ENCODE results near the gene IPO5.
"Not testable (repeated sequence)": the region's sequence is repeated elsewhere in the genome, so short reads cannot be mapped to it uniquely, and the experiment has no call there.

Gene IPO5

DNA sequence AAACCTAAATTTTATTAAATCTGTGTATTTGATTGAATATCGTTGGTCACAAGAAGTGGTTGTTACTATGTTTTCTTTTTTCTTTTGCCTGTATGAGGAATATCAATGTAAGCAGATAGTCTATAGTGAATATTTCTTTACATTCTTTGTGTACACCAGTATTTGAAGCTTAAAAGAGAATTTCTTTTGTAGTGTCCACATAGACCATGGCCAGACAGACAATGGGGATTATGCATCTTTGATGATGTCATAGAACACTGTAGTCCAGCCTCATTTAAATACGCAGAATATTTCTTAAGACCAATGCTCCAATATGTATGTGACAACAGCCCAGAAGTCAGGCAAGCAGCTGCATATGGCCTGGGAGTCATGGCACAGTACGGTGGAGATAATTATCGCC lies 64.8 kb downstream of the IPO5 start:
- DNase-seq: no peak

DNA sequence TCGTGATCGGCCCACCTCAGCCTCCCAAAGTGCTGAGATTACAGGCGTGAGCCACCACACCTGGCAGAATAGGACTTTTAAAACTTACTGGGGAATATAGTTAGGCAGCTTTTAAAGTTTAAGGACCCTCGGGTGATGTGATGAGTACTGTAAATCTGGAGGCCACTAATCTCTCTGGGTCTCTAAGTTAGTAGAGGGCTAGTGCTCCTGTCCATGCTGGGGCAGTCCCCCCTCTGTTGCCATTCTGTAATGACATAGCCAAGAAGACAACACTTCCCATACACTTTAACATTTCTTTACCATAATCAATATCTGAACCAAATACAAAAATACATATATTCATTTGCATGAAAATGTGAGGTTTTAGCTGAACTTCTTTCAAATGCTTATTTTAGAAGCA lies 65.7 kb downstream of the IPO5 start:
- no peak for DNase-seq

GRCh38 chr13:98020271-98020670 lies 66.8 kb downstream of the IPO5 start:
- DNase-seq: no peak

GRCh38 chr13:98022210-98022609 lies 68.7 kb downstream of the IPO5 start:
- peak; percentile 93 for DNase-seq

- DNase-seq: no peak
Observed at GRCh38 chr13:98025480-98026025, 72.1 kb downstream of the IPO5 start.

GRCh38 chr13:98026457-98026857 lies 73.0 kb downstream of the IPO5 start:
- peak; percentile 34 for DNase-seq

DNA sequence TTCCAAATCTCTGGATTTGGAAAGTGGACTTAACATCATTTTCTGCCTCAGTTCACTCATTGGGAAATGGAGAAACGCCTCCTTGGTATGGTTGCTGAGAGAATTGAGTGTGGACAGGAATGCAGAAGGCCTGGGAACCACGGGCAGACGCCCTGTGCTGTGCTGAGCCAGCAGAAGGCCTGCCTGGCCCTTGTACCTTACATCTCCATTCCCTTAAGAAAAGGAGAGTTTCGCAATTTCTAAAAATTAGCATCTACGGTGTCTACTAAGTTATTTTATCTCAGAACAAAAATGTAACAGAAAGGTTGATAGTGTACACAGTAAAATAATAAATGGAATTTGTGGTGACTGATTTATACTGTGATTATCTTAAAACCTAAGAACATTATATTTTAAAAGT lies 78.7 kb downstream of the IPO5 start:
- DNase-seq: no peak

GRCh38 chr13:98033277-98034247 lies 80.1 kb downstream of the IPO5 start:
- peak; percentile 80 for DNase-seq

DNA sequence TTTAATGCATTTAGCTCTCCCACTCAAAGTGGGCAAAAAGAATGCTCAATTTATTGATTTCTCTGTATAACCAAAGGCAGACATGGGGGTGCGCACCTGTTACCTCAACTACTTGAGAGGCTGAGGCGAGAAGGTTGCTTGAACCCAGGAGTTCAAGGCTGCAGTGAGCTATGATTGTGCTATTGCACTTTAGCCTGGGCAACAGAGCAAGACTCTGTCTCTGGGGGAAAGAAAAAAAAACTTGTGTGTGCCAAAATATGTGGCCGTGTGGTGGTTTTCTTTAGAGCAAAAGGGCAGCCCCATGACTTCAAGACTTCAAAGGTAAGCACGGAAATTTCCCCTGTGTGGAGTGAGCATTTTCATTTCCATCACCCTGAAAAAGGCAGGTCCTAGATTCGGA lies 81.9 kb downstream of the IPO5 start:
- no peak for DNase-seq

DNA sequence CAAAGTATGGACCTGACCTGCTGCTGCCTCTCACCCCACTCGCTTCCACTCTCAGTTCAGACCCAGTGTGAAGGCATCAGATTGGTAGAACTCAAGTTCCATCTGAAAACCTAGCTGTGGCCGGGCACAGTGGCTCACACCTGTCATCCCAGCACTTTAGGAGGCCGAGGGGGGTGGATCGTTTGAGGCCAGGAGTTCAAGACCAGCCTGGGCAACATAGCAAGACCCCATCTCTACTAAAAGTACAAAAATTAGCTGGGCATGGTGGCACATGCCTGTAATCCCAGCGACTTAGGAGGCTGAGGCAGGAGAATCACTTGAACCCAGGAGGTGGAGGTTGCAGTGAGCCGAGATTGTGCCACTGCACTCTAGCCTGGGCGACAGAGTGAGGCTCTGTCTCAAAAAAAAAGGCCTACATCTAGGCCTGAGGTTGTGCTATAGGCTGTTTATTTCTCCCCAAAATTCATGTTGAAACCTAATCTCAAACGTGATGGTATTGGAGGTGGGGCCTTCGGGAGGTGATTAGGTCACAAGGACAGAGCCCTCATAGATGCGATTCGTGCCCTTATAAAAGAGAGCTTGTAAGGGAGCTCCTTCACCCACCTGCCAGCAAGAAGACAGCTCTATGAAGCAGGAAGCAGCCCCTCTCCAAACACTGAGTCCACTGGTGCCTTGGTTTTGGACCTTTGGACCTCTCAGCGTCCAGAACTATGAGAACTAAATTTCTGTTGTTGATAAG lies 83.3 kb downstream of the IPO5 start:
- not testable (repeated sequence) for DNase-seq

DNA sequence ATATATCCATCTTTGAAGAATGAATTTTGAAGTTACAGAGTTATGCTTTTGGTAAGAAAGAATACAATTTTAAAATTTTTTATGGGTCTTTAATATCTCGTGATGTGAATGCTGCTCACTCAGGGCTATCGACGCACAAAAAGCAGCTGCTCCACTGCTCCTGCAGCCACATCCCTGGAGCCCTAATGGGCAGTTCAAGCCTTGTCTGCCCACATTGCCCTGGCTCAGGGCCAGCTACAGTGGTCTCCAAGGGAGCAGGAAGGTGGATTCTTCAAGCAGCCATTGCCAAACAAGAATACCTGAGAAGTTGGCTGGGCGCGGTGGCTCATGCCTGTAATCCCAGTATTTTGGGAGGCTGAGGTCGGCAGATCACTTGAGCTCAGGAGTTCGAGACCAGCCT lies 85.8 kb downstream of the IPO5 start:
- no peak for DNase-seq

DNA sequence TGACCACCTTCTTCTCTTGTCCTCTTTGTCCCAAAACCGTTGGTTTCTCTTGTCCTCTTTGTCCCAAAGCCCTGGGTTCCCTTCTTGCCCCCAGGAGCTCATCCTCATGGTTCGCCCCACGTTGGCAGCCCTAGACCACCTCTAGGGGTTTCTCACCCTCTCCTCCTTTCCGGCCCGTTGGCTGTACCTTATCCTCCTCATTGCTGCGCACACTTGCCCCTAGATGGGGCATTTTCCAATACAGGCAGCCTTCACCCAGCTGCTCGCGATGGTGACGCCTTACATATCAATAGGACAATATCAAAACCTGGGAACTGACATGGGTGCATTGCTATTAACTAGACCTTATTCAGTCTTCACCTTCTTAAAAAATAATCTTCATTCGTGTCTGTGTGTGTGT lies 86.5 kb downstream of the IPO5 start:
- DNase-seq: no peak

DNA sequence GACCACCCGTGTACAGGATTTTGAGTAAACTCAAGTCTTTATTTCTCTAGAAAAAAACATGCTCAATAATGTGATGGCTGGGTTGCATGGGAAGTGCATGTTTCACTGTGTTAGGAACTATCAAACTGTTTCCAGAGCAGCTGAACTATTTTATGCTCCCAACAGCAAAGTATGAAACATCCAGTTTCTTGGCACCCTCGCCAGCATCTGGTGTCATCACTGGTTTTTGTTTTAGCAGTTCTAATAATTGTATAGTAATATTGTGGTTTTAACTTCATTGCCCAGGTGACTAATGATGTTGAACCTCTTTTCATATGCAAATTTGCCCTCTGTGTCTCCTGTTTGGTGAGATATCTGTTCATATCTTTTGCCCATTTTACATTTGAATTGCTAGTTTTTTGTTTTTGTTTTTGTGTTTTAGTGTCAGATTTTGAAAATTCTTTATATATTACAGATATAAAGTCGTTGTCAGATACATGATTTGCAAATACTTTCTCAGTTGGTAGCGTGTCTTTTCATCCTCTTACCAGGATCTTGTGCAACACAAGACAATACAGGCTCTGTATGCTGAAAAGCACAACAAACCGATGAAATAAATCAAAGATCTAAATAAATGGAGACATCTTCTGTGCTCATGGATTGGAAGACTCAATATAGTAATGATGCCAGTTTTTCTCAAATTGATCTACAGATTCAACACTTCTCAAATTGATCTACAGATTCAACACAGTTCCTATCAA lies 87.8 kb downstream of the IPO5 start:
- peak; percentile 26 for DNase-seq

- no peak for DNase-seq
Observed at GRCh38 chr13:98044301-98044700, 90.8 kb downstream of the IPO5 start.

- DNase-seq: peak; percentile 24
Observed at GRCh38 chr13:98047785-98048184, 94.3 kb downstream of the IPO5 start.

DNA sequence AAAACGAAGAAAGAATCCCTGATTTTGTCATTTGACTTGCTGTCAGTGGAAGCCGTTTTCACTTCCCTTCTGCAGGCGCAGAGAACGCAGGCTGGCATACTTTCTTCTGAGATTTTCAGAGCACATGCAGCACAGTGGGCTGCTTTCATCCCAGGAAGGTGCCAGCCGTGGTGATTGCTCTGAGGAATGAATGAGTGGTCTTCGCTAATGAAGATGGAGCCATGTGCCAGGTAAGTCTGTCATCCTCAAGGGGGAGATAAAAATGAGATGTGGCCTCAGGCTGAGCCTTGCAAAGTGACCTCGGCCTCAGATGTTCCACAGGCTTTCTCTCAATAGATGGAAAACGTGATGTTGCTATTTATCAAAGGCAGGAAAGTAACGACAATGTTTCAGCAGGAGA lies 94.8 kb downstream of the IPO5 start:
- DNase-seq: no peak

DNA sequence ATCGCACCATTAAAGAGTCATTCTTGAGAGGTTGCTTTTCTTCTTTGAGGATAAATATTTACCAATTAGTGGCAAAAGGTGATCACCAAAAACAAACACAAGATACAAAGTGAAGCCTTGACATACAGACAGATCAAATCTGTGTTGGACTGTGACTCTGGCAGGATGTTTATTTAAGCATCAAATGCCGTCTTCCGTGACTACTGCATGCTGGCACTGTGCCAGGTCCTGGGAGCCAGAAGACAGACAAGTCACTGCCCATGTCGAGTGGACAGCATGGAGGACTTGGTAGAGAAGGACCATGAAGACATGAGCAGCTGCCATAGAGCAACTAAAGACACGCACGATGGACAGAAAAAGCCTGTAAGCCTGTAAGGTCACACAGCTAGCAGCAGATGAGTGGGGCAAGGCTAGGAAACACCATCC lies 96.6 kb downstream of the IPO5 start:
- peak; percentile 40 for DNase-seq

DNA sequence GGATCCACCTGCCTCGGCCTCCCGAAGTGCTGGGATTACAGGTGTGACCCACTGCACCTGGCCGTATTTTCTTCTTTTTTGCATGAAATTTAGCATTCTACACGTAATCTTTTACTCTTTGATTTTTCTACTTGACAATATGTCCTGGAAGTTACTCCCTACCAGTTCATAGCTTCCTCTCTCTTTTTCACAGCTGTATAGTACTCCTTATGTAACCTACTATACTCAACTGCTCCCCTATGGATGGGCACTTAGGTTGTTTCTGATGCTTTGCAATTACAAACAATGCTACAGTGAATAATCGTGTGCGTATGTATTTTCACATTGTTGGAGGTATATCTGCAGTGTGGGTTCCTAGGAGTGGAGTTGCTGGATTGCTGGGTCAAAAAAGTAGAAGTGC lies 98.9 kb downstream of the IPO5 start:
- DNase-seq: no peak

DNA sequence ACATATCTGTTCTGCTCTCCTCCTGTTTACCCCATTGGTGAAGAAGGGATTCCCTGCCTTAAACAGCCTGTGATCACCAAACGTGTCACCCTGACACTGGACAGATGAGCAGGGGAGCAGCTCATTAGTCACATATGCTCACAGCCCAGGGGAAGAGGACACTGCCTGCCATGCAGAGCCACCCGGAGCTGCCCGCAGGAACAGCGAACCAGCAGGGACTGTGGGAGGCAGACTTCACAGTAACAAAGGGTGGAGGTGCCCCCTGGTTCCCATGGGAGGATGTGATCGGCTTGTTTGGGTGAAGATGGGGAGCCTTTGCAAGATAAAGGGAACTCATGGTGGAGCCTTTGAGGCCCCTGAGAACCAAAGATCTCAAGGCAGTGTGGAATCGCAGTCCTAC lies 100.8 kb downstream of the IPO5 start:
- DNase-seq: no peak

DNA sequence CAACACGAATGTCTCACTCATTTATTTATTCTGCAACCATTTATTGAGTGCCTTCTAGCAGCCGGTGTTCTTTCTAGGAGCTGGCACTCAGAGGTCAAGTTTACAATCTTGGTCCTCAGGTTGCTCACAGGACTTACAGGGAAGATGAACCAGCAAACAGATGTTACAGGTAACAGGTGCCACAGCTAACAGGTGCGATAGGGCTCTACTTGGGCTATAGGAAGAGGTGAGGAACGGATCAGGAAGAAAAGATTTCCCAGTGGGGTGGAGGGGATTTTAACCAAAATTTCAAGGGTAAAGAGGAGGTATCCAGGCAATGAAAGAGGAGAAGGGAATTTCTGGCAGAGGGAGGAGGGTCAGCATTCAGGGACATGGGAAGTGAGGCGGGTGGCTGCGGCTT lies 102.1 kb downstream of the IPO5 start:
- DNase-seq: no peak

- no peak for DNase-seq
Observed at GRCh38 chr13:98056839-98057410, 103.5 kb downstream of the IPO5 start.

- DNase-seq: no peak
Observed at GRCh38 chr13:98059276-98059675, 105.8 kb downstream of the IPO5 start.
